GM12878 (cell line): ENCODE measurements around the gene SH2B2. TPM values are rescaled to one million over a fixed set of nuclear protein-coding genes. Genes with fewer than 3 reads are reported as not detected.

Experiments used
- ATAC-seq: fragments of 200-7000 bp; cut with Tn5 transposase; 3 replicates; pipeline ENCODE4 v1.9.1; 2020; ENCODE audit warnings: mild to moderate bottlenecking, moderate library complexity
- BruUV-seq: library from RNA; stranded (reverse); fragments of 400-500 nt; replicated peaks from 2 replicates; lab custom pipeline; 2021; lab: Mats Ljungman, UMichigan
- CTCF ChIA-PET: fragments of 300-600 bp; sonication (Branson Sonifier 250); formaldehyde crosslinking; extraction: SDS; loops from one replicate; lab custom pipeline; 2021; ENCODE audit warnings: inconsistent platforms; lab: Yijun Ruan, JAX
- POLR2A ChIA-PET: fragments of 350-600 bp; formaldehyde crosslinking; extraction: SDS; loops from one replicate; lab custom pipeline; 2021; ENCODE audit warnings: inconsistent platforms; lab: Charles Lee
- RAD21 ChIA-PET: fragments of 300-600 bp; sonication (Branson Sonifier 250); formaldehyde crosslinking; loops from one replicate; lab custom pipeline; 2023; ENCODE audit warnings: antibody characterized with exemption; ENCODE audit not compliant: unreplicated experiment; lab: Charles Lee
- SMC1A ChIA-PET: fragments of 300-600 bp; sonication (Branson Sonifier 250); formaldehyde crosslinking; loops from one replicate; lab custom pipeline; 2023; ENCODE audit not compliant: unreplicated experiment, uncharacterized antibody; lab: Charles Lee
- DNase-seq: peaks from one replicate; pipeline ENCODE4 v3.0.0-alpha.2; 2011; ENCODE audit warnings: low read depth, low spot score
- FAIRE-seq: peaks from 3 replicates; lab custom pipeline; 2011; peaks lifted over from hg19 to GRCh38; lab: Jason Lieb, UNC
- H2AFZ ChIP-seq: 2 replicates; pipeline ENCODE4 v1.6.0; 2011; ENCODE audit warnings: low read depth, low read length, control low read depth; ENCODE audit not compliant: control insufficient read depth
- H3K27ac ChIP-seq: 2 replicates; pipeline ENCODE4 v1.5.1; 2011; ENCODE audit warnings: control low read depth; ENCODE audit not compliant: control insufficient read depth, insufficient read depth
- H3K27me3 ChIP-seq, 2 experiments: replicated peaks in 1 of 2; 2 replicates each; pipeline versions ENCODE4 v1.6.0 to v1.6.1; 2011; ENCODE audit warnings: low read length in 1 of 2; ENCODE audit not compliant: control insufficient read depth in 2 of 2, insufficient read depth in 2 of 2
- H3K36me3 ChIP-seq, 2 experiments: 2 replicates each; pipeline ENCODE4 v1.5.1; 2011; ENCODE audit warnings: low read length in 1 of 2; ENCODE audit not compliant: control insufficient read depth in 2 of 2, insufficient read depth in 2 of 2
- H3K4me1 ChIP-seq: 2 replicates; pipeline ENCODE4 v1.6.1; 2011; ENCODE audit warnings: mild to moderate bottlenecking, low read length, moderate library complexity, mixed read lengths; ENCODE audit not compliant: control insufficient read depth, insufficient read depth
- H3K4me2 ChIP-seq: 2 replicates; pipeline ENCODE4 v1.6.0; 2011; ENCODE audit warnings: control low read depth; ENCODE audit not compliant: control insufficient read depth, insufficient read depth
- H3K4me3 ChIP-seq: fragments of 200-600 bp; sonication (generic); 2 replicates; pipeline ENCODE4 v1.5.1; 2016
- H3K79me2 ChIP-seq: 2 replicates; pipeline ENCODE4 v1.6.0; 2011; ENCODE audit warnings: low read length; ENCODE audit not compliant: control insufficient read depth, insufficient read depth
- H3K9ac ChIP-seq: 2 replicates; pipeline ENCODE4 v1.8.0; 2011; ENCODE audit warnings: low read length, control low read depth, mixed read lengths; ENCODE audit not compliant: control insufficient read depth, insufficient read depth
- H3K9me3 ChIP-seq: replicated peaks from 3 replicates; pipeline ENCODE4 v1.5.1; 2011; ENCODE audit warnings: mild to moderate bottlenecking, low read length; ENCODE audit not compliant: control insufficient read depth, insufficient read depth
- H4K20me1 ChIP-seq: 2 replicates; pipeline ENCODE4 v1.6.0; 2011; ENCODE audit not compliant: control insufficient read depth, insufficient read depth
- BACH1 ChIP-seq: fragments of 450-650 bp; IDR thresholded peaks from 2 replicates; pipeline ENCODE4 v1.6.1; 2017; ENCODE audit warnings: mild to moderate bottlenecking, borderline replicate concordance
- FOXK2 ChIP-seq: fragments of 450-650 bp; IDR thresholded peaks from 2 replicates; pipeline ENCODE4 v1.6.1; 2017; ENCODE audit warnings: mild to moderate bottlenecking, moderate library complexity
- GABPA ChIP-seq: IDR thresholded peaks from 2 replicates; pipeline ENCODE4 v1.6.1; 2014; ENCODE audit warnings: antibody characterized with exemption, low read depth, mild to moderate bottlenecking, inconsistent platforms
- MTA2 ChIP-seq: fragments of 450-650 bp; IDR thresholded peaks from 2 replicates; pipeline ENCODE4 v1.6.1; 2016; ENCODE audit warnings: low read depth, mild to moderate bottlenecking, moderate library complexity
- MYB ChIP-seq: fragments of 150-350 bp; IDR thresholded peaks from 2 replicates; pipeline ENCODE4 v1.6.1; 2014; ENCODE audit warnings: mild to moderate bottlenecking, low read depth, low read length, borderline replicate concordance
- POLR2AphosphoS2 ChIP-seq: IDR thresholded peaks from 2 replicates; pipeline ENCODE4 v1.6.1; 2011; ENCODE audit warnings: low read depth, mild to moderate bottlenecking, low read length, improper control_type of control experiment, moderate library complexity
- RUNX3 ChIP-seq: IDR thresholded peaks from 2 replicates; pipeline ENCODE4 v1.6.1; 2012; ENCODE audit warnings: low read length, inconsistent platforms
- SMAD1 ChIP-seq: fragments of 450-650 bp; IDR thresholded peaks from 2 replicates; pipeline ENCODE4 v1.6.1; 2018; ENCODE audit warnings: mild to moderate bottlenecking, low read depth; ENCODE audit not compliant: partially characterized antibody
- SUZ12 ChIP-seq: fragments of 200-600 bp; sonication (generic); IDR thresholded peaks from one replicate; pipeline ENCODE4 v1.6.1; 2018; ENCODE audit warnings: antibody characterized with exemption, mild to moderate bottlenecking; ENCODE audit not compliant: unreplicated experiment
- TCF7 ChIP-seq: IDR thresholded peaks from 2 replicates; pipeline ENCODE4 v1.6.1; 2014; ENCODE audit warnings: antibody characterized with exemption, borderline replicate concordance
- USF1 ChIP-seq: IDR thresholded peaks from 2 replicates; pipeline ENCODE4 v1.6.1; 2011; ENCODE audit warnings: borderline replicate concordance, low read depth, mild to moderate bottlenecking, moderate library complexity, mixed read lengths, low read length; ENCODE audit not compliant: insufficient read depth; ENCODE audit errors: extremely low read length
- WGBS: methylation state at CpG from one replicate; pipeline ENCODE4 v1.1.6; 2016; ENCODE audit warnings: low lambda C conversion rate; ENCODE audit not compliant: insufficient replicate concordance, insufficient coverage; ENCODE audit errors: missing lambda C conversion rate; 5-methylcytosine and 5-hydroxymethylcytosine counted together
- in situ Hi-C: fragments of 300-500 bp; cut with MboI; formaldehyde crosslinking; loops from 9 replicates; pipeline ENCODE4 v1.14.3; 2018; ENCODE audit warnings: mixed read lengths
- intact Hi-C: fragments of 100-400 bp; cut with micrococcal nuclease; formaldehyde crosslinking; loops from one replicate; pipeline ENCODE4 v1.14.2; 2022; ENCODE audit not compliant: unreplicated experiment
- polyA plus RNA-seq, 11 experiments: library from polyadenylated mRNA; depleted of rRNA in 4 of 11; unstranded in 6 of 11; stranded (reverse) in 5 of 11; fragments of >200 nt; fragmentation: Nextera tagmentation in 4 of 11; fragmentation: Illumina TruSeq in 1 of 11; extraction: Ambion mirVana in 4 of 11; extraction: Trizol in 1 of 11; gene quantifications; 1 replicate in 1 of 11; 2 replicates in 10 of 11; pipeline versions ENCODE4 v1.2.1 to v1.2.3, GENCODE V29; 2011 to 2016; ENCODE audit warnings: inconsistent platforms in 2 of 11, missing spikeins in 2 of 11, low read depth in 1 of 11
- total RNA-seq, 4 experiments: library from RNA; depleted of rRNA in 3 of 4; stranded (reverse); fragments of >200 nt in 3 of 4; fragmentation: Illumina TruSeq in 1 of 4; extraction: Trizol in 1 of 4; gene quantifications; 2 replicates each; pipeline versions ENCODE4 v1.2.1 to v1.2.3, GENCODE V29; 2013 to 2021

SH2B2 gene
- total and polyA plus RNA-seq, 10 of the 15 experiments (the other 5 are each of a cell fraction or from before 2014, with no cell fraction given): 0.13 to 55.1 (median 7.4) TPM; not detected in 1

- H3K27ac ChIP-seq: no peak overlapping the region
- H3K79me2 ChIP-seq: peaks cover 18% of the 10 kb centered on the region
- ATAC-seq (no peak), FAIRE-seq (no peak), DNase-seq (no peak)
- no peak for TF ChIP-seq TCF7
- TF ChIP-seq RUNX3: no peak
- TF ChIP-seq MTA2: no peak
- TF ChIP-seq USF1: no peak
- no peak for TF ChIP-seq SMAD1
- no peak for TF ChIP-seq BACH1
- no peak for TF ChIP-seq POLR2AphosphoS2
- no peak for TF ChIP-seq GABPA
- no peak for TF ChIP-seq MYB
- TF ChIP-seq FOXK2: no peak
- TF ChIP-seq SUZ12: no peak
- RAD21 ChIA-PET: interaction anchor here (1.1 to 2.3 kb wide), 4 partner anchors 80 to 155 kb away, joined by 4 to 8 read pairs (median 4); no protein-coding TSS in a partner anchor
- H2AFZ ChIP-seq: no peak overlapping the region
- no peak overlapping the region for H3K9ac ChIP-seq
- no peaks in the 10 kb centered on the region for H4K20me1 ChIP-seq
- H3K27me3 ChIP-seq: no peaks in the 10 kb centered on the region
- intact Hi-C loops: no loop called here
- H3K9me3 ChIP-seq: no peaks in the 10 kb centered on the region
- H3K36me3 ChIP-seq: no peaks in the 10 kb centered on the region
- no TSS peak for BruUV-seq
- H3K4me1 ChIP-seq: peaks cover 50% of the 10 kb centered on the region
- in situ Hi-C loops: loop anchor here (5.0 kb wide), 1 partner anchor 109 kb away; no protein-coding TSS in a partner anchor
- peak overlapping the region; percentile 21 for H3K4me2 ChIP-seq
- SMC1A ChIA-PET: interaction anchor here (1.6 to 9.2 kb wide), 3 partner anchors 23 to 113 kb away, joined by 5 to 122 read pairs (median 5); partner anchors contain the start of gene PRKRIP1
- CTCF ChIA-PET: interaction anchor here (1.3 to 9.3 kb wide), 3 partner anchors 108 to 165 kb away, joined by 3 to 205 read pairs (median 4); partner anchors contain the start of gene PRKRIP1
- no peak overlapping the region for H3K4me3 ChIP-seq
- POLR2A ChIA-PET: interaction anchor here (0.6 to 1.4 kb wide), 2 partner anchors 23 to 413 kb away, joined by 3 to 5 read pairs; no protein-coding TSS in a partner anchor
- WGBS: 37% methylated on average over 10 of the region's 10 CpGs
Observed at GRCh38 chr7:102283477-102284189, 3.0 kb upstream of the SH2B2 start.
